Mesenchymal stem cell (in vitro differentiated cells and primary cell): Measurements from ENCODE around the gene NOTCH2.

Experiments
- DNase-seq: peaks from one replicate; pipeline ENCODE4 v3.0.0-alpha.2; 2013
- H2AFZ ChIP-seq: one replicate; pipeline ENCODE4 v1.6.1; 2013; ENCODE audit warnings: low read depth, mild to moderate bottlenecking, control low read depth, inconsistent platforms, low read length, moderate library complexity
- H2AK5ac ChIP-seq: 2 replicates; pipeline ENCODE4 v1.6.1; 2013; ENCODE audit warnings: low read length, moderate library complexity, mild to moderate bottlenecking, inconsistent platforms; ENCODE audit not compliant: severe bottlenecking
- H2BK120ac ChIP-seq: one replicate; pipeline ENCODE4 v1.6.1; 2013; ENCODE audit warnings: low read depth, mild to moderate bottlenecking, inconsistent platforms, low read length, moderate library complexity
- H2BK12ac ChIP-seq, 2 experiments: one replicate each; pipeline ENCODE4 v1.6.1; 2013; ENCODE audit warnings: inconsistent platforms in 2 of 2, low read length in 2 of 2, mild to moderate bottlenecking in 2 of 2, moderate library complexity in 2 of 2, control low read depth in 1 of 2
- H2BK15ac ChIP-seq: one replicate; pipeline ENCODE4 v1.6.1; 2013; ENCODE audit warnings: mild to moderate bottlenecking, low read depth, inconsistent platforms; ENCODE audit not compliant: poor library complexity, severe bottlenecking
- H2BK5ac ChIP-seq: 2 replicates; pipeline ENCODE4 v1.6.1; 2013; ENCODE audit warnings: low read depth, mild to moderate bottlenecking, low read length, control low read depth, inconsistent platforms; ENCODE audit not compliant: poor library complexity, severe bottlenecking
- H3K14ac ChIP-seq, 2 experiments: one replicate each; pipeline ENCODE4 v1.6.1; 2013; ENCODE audit warnings: inconsistent platforms in 2 of 2, low read length in 2 of 2, control low read depth in 1 of 2, mild to moderate bottlenecking in 1 of 2, moderate library complexity in 1 of 2
- H3K18ac ChIP-seq, 2 experiments: one replicate each; pipeline ENCODE4 v1.6.1; 2013; ENCODE audit warnings: inconsistent platforms in 2 of 2, low read length in 2 of 2, control low read depth in 1 of 2, low read depth in 1 of 2, mild to moderate bottlenecking in 1 of 2
- H3K23ac ChIP-seq, 2 experiments: one replicate each; pipeline ENCODE4 v1.6.1; 2013; ENCODE audit warnings: inconsistent platforms in 2 of 2, low read length in 2 of 2, mild to moderate bottlenecking in 2 of 2, moderate library complexity in 2 of 2, control low read depth in 1 of 2
- H3K27ac ChIP-seq: 2 replicates; pipeline ENCODE4 v1.5.1; 2013; ENCODE audit warnings: mild to moderate bottlenecking, moderate library complexity, low read length, control low read depth, inconsistent platforms; ENCODE audit not compliant: poor library complexity, severe bottlenecking
- H3K27me3 ChIP-seq, 2 experiments: 2 replicates each; pipeline versions ENCODE4 v1.6.1 to v1.7.0; 2013; ENCODE audit warnings: low read length in 2 of 2, mild to moderate bottlenecking in 2 of 2, moderate library complexity in 2 of 2, control low read depth in 1 of 2, inconsistent platforms in 1 of 2; ENCODE audit not compliant: control insufficient read depth in 1 of 2, insufficient read depth in 1 of 2
- H3K36me3 ChIP-seq, 2 experiments: 2 replicates each; pipeline versions ENCODE4 v1.6.1 to v1.7.0; 2013; ENCODE audit warnings: low read length in 2 of 2, control low read depth in 1 of 2, inconsistent platforms in 1 of 2, low read depth in 1 of 2, mild to moderate bottlenecking in 1 of 2; ENCODE audit not compliant: insufficient read depth in 2 of 2, control insufficient read depth in 1 of 2
- H3K4ac ChIP-seq, 2 experiments: one replicate each; pipeline ENCODE4 v1.6.1; 2013; ENCODE audit warnings: inconsistent platforms in 2 of 2, low read length in 2 of 2, mild to moderate bottlenecking in 2 of 2, moderate library complexity in 2 of 2, control low read depth in 1 of 2, low read depth in 1 of 2
- H3K4me1 ChIP-seq: 2 replicates; pipeline ENCODE4 v1.6.1; 2013; ENCODE audit warnings: low read depth, low read length, control low read depth; ENCODE audit not compliant: control insufficient read depth, insufficient read depth
- H3K4me2 ChIP-seq: 2 replicates; pipeline ENCODE4 v1.6.1; 2013; ENCODE audit warnings: low read length, mild to moderate bottlenecking, inconsistent platforms; ENCODE audit not compliant: poor library complexity, severe bottlenecking
- H3K4me3 ChIP-seq, 2 experiments: 2 replicates each; pipeline versions ENCODE4 v1.5.1 to v1.7.0; 2013; ENCODE audit warnings: low read length in 2 of 2, mild to moderate bottlenecking in 2 of 2, control low read depth in 1 of 2, low read depth in 1 of 2; ENCODE audit not compliant: insufficient read depth in 1 of 2
- H3K79me1 ChIP-seq: replicated peaks from 2 replicates; pipeline ENCODE4 v1.6.1; 2013; ENCODE audit warnings: mild to moderate bottlenecking, control low read depth, low read length, inconsistent platforms; ENCODE audit not compliant: poor library complexity, severe bottlenecking
- H3K9ac ChIP-seq: 2 replicates; pipeline ENCODE4 v1.7.0; 2013; ENCODE audit warnings: mild to moderate bottlenecking, low read length, moderate library complexity
- H3K9me3 ChIP-seq: 2 replicates; pipeline ENCODE4 v1.7.0; 2013; ENCODE audit warnings: mild to moderate bottlenecking, low read length; ENCODE audit not compliant: control insufficient read depth
- H4K8ac ChIP-seq: one replicate; pipeline ENCODE4 v1.6.1; 2013; ENCODE audit warnings: inconsistent platforms, mild to moderate bottlenecking, low read length, moderate library complexity
- H4K91ac ChIP-seq: one replicate; pipeline ENCODE4 v1.6.1; 2013; ENCODE audit warnings: mild to moderate bottlenecking, low read length, inconsistent platforms
- WGBS: methylation state at CpG from one replicate; pipeline ENCODE4 v1.1.7; 2013; ENCODE audit warnings: mixed read lengths; 5-methylcytosine and 5-hydroxymethylcytosine counted together

Gene NOTCH2

GRCh38 chr1:119918301-119918700 is 151.2 kb downstream of the NOTCH2 start:
- H4K8ac ChIP-seq = no peak overlapping the region
- no peak for DNase-seq
- peaks cover 49 to 100% of the 10 kb centered on the region in 2 experiments for H3K36me3 ChIP-seq
- no peak overlapping the region for H3K4ac ChIP-seq
- H3K23ac ChIP-seq = no peak overlapping the region
- WGBS = 99% methylated on average over 7 of the region's 7 CpGs
- H2AK5ac ChIP-seq = no peak overlapping the region
- H4K91ac ChIP-seq = no peak overlapping the region
- no peak overlapping the region for H2BK5ac ChIP-seq
- H3K9me3 ChIP-seq = no peaks in the 10 kb centered on the region
- no peak overlapping the region for H2BK120ac ChIP-seq
- no peak overlapping the region for H2BK15ac ChIP-seq
- peak overlapping the region; percentile 32 for H2AFZ ChIP-seq
- no peak overlapping the region for H3K4me3 ChIP-seq
- no peak overlapping the region for H3K14ac ChIP-seq
- peaks cover under 1% of the 10 kb centered on the region for H3K79me1 ChIP-seq
- no peaks in the 10 kb centered on the region for H3K27me3 ChIP-seq
- H3K27ac ChIP-seq = no peak overlapping the region
- H2BK12ac ChIP-seq = no peak overlapping the region
- no peak overlapping the region for H3K9ac ChIP-seq
- H3K4me1 ChIP-seq = no peaks in the 10 kb centered on the region
- no peak overlapping the region for H3K18ac ChIP-seq
- H3K4me2 ChIP-seq = no peak overlapping the region

DNA sequence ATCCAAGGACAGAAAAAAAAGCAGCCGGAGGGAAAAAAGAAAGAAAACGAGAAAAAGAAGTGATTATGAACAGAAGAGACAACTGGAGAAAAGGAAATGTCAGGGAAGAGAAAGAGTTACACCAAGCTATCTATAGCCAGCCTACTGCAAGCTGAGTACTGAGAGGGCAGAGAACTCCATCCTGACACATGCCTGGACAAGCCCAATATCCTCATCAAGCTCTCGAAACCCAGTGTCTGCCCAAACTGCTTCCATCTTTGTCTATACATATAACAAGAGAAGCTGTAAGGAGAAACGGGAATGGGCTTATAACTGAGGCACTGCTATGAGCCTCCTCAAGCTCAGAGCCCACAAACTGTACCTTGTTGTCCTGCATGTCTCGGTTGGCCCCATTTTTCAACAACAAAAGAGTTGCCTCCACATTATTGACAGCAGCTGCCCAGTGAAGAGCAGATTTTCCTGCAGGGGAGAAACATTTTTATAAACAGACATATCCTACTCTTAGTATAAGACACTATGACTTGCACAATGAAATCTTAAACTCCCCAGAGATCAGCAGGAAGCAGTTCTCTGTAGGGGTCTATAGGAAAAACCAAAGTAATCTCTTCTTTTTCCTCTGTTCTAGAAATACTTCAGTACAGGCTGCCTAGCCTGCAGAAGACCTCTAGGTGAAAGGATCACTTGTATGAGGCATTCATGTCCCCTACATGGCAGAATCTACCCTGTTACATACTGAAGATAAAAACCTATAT is 152.0 kb downstream of the NOTCH2 start:
- Histone ChIP-seq H3K18ac (no peak overlapping the region), H2BK15ac (no peak overlapping the region), H2BK5ac (no peak overlapping the region), H3K4me3 (no peak overlapping the region), H2AK5ac (no peak overlapping the region), H3K27ac (no peak overlapping the region), H2BK12ac (no peak overlapping the region), H3K14ac (no peak overlapping the region), H4K8ac (no peak overlapping the region), H3K27me3 (no peaks in the 10 kb centered on the region), H3K9me3 (no peaks in the 10 kb centered on the region), H3K36me3 (peaks cover 45 to 100% of the 10 kb centered on the region in 2 experiments), H3K4ac (no peak overlapping the region), H3K9ac (no peak overlapping the region), H3K4me1 (no peaks in the 10 kb centered on the region), H4K91ac (no peak overlapping the region), H3K79me1 (peaks cover 4% of the 10 kb centered on the region), H2BK120ac (no peak overlapping the region), H3K4me2 (no peak overlapping the region), H3K23ac (no peak overlapping the region), H2AFZ (no peak overlapping the region)
- DNase-seq = no peak
- WGBS = 95% methylated on average over 5 of the region's 5 CpGs

- Histone ChIP-seq H3K27me3 (no peaks in the 10 kb centered on the region), H3K36me3 (peaks cover 40 to 100% of the 10 kb centered on the region in 2 experiments), H3K4me3 (no peak overlapping the region), H3K79me1 (peaks cover 4% of the 10 kb centered on the region), H2BK5ac (no peak overlapping the region), H3K4ac (no peak overlapping the region), H2AFZ (no peak overlapping the region), H3K9me3 (no peaks in the 10 kb centered on the region), H2AK5ac (no peak overlapping the region), H2BK12ac (no peak overlapping the region), H2BK15ac (no peak overlapping the region), H3K18ac (no peak overlapping the region), H3K23ac (no peak overlapping the region), H3K14ac (no peak overlapping the region), H3K4me1 (no peaks in the 10 kb centered on the region), H3K4me2 (no peak overlapping the region), H3K27ac (no peak overlapping the region), H4K91ac (no peak overlapping the region), H2BK120ac (no peak overlapping the region), H4K8ac (no peak overlapping the region), H3K9ac (no peak overlapping the region)
- whole genome bisulfite sequencing = 99% methylated on average over 6 of the region's 6 CpGs
- no peak for DNase-seq
These were observed 153.9 kb downstream of the NOTCH2 start for GRCh38 chr1:119915517-119915916.

DNA sequence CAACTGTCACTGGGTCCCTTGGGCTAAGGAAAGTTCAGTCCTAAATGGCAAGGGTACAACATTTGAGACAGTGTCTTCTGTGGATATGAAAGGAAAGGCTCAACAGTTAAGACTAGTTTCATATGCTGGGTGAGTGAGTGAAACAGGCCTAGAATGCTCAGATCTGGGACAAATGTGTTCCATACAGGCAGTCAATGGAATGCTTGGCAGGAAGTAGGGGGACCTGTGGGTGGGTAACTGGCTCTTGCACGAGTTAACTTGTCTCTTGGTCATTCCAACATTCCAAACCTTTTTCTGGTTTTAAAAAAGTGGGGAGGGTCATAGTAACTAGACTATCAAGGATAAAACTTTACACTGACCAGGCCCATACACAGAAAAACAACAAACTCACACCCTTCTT is 155.4 kb downstream of the NOTCH2 start:
- Histone ChIP-seq H2AK5ac (no peak overlapping the region), H2BK120ac (no peak overlapping the region), H3K14ac (no peak overlapping the region), H3K9ac (no peak overlapping the region), H3K79me1 (peaks cover 4% of the 10 kb centered on the region), H3K4me2 (no peak overlapping the region), H2BK12ac (no peak overlapping the region), H4K8ac (no peak overlapping the region), H3K27ac (no peak overlapping the region), H3K23ac (no peak overlapping the region), H3K36me3 (peaks cover 30 to 98% of the 10 kb centered on the region in 2 experiments), H3K4me3 (no peak overlapping the region), H3K9me3 (no peaks in the 10 kb centered on the region), H2BK15ac (no peak overlapping the region), H2BK5ac (no peak overlapping the region), H3K27me3 (no peaks in the 10 kb centered on the region), H3K18ac (no peak overlapping the region), H3K4ac (no peak overlapping the region), H3K4me1 (peaks cover 3% of the 10 kb centered on the region), H2AFZ (no peak overlapping the region), H4K91ac (no peak overlapping the region)
- no peak for DNase-seq
- WGBS = no CpG with 5 or more reads among the region's 1 CpG
